Mucosa of descending colon (tissue), 3 donors: ENCODE data around the gene CELF5. TPM values are rescaled to one million over a fixed set of nuclear protein-coding genes. Genes with fewer than 3 reads are reported as not detected.

Experiments used
- ATAC-seq: fragments of 200-7000 bp; cut with Tn5 transposase; one replicate; pipeline ENCODE4 v1.9.1; 2020; ENCODE audit warnings: mild to moderate bottlenecking, moderate library complexity
- DNase-seq, 3 donors: peaks; one replicate each; pipeline ENCODE4 v3.0.0-alpha.2; 2020
- H3K36me3 ChIP-seq: fragments of 200-600 bp; one replicate; pipeline ENCODE4 v1.8.0; 2021; ENCODE audit warnings: low read depth, mild to moderate bottlenecking
- H3K4me1 ChIP-seq: fragments of 200-600 bp; one replicate; pipeline ENCODE4 v1.8.0; 2021; ENCODE audit warnings: low read depth, mild to moderate bottlenecking
- H3K4me3 ChIP-seq: fragments of 200-600 bp; one replicate; pipeline ENCODE4 v1.8.0; 2021; ENCODE audit warnings: mild to moderate bottlenecking
- H3K9me3 ChIP-seq: fragments of 200-600 bp; one replicate; pipeline ENCODE4 v1.8.0; 2021; ENCODE audit warnings: mild to moderate bottlenecking
- CTCF ChIP-seq: fragments of 200-600 bp; IDR thresholded peaks from one replicate; pipeline ENCODE4 v1.8.0; 2022; ENCODE audit warnings: antibody characterized with exemption, mild to moderate bottlenecking
- intact Hi-C, 2 donors: fragments of 100-400 bp; cut with DNase I in 1 of 2; cut with micrococcal nuclease in 1 of 2; formaldehyde crosslinking; loops; one replicate each; pipeline versions ENCODE4 v1.11.0 to v1.11.1; 2022; cut with DNase I, micrococcal nuclease
- long read RNA-seq, 2 donors: library from polyadenylated mRNA; unstranded; transcript quantifications; one replicate each; pipeline ENCODE4 v2.0.0, GENCODE V29; 2019 to 2021
- total RNA-seq, 3 donors: library from RNA; stranded (reverse); fragmentation: NEBNext Ultra II Directional in 2 of 3; extraction: Animal tissue kit (Norgen Biotek cat#: 25700) in 2 of 3; gene quantifications; one replicate each; pipeline versions ENCODE4 v1.2.1 to v1.2.4, GENCODE V29; 2021 to 2023
- donor health status: DM: no; HTN: no; CAD: no; lungs with moderate emphysema.
- donor health status: DM: no; HTN: no; CAD: no.
- donor health status: DM: no; HTN: yes; CAD: no.

Gene CELF5
- 1 to 10 TPM in 1 of 3 donors, under 1 TPM in 2; 0.75 to 2.7 (median 0.79) TPM for total RNA-seq
- long read RNA-seq, donor 1: 0 reads
- long read RNA-seq, donor 2: 0 reads

GRCh38 chr19:3224346-3225168 lies at the start of gene CELF5:
TSS of gene CELF5 (plus strand) at chr19:3224661. CDS start at chr19:3224740, 79 bp downstream.
- peak; percentile 55 for TF ChIP-seq CTCF
- ATAC-seq: peak; percentile 87
- intact Hi-C loops: no loop called here
- Histone ChIP-seq H3K9me3 (no peaks in the 10 kb centered on the region), H3K36me3 (no peaks in the 10 kb centered on the region), H3K4me3 (no peak within 1 kb of the TSS), H3K4me1 (no peaks in the 10 kb centered on the region)
- DNase-seq: peak in 2 of 3 donors; percentile 48 to 63

GRCh38 chr19:3175781-3176714 lies 48.4 kb upstream of the CELF5 start:
- intact Hi-C loops: no loop called here
- H3K36me3 ChIP-seq: no peaks in the 10 kb centered on the region
- TF ChIP-seq CTCF: no peak
- peaks cover 17% of the 10 kb centered on the region for H3K4me1 ChIP-seq
- no peaks in the 10 kb centered on the region for H3K9me3 ChIP-seq
- DNase-seq (peak; percentile 78 to 90 (median 83)), ATAC-seq (peak; percentile 35)
- no peak overlapping the region for H3K4me3 ChIP-seq

GRCh38 chr19:3176715-3177501 lies 47.6 kb upstream of the CELF5 start:
- Histone ChIP-seq H3K4me3 (no peak overlapping the region), H3K4me1 (peaks cover 17% of the 10 kb centered on the region), H3K9me3 (no peaks in the 10 kb centered on the region), H3K36me3 (no peaks in the 10 kb centered on the region)
- ATAC-seq (peak; percentile 76), DNase-seq (peak; percentile 46 to 80 (median 61))
- TF ChIP-seq CTCF: no peak
- intact Hi-C loops: no loop called here

- DNase-seq (peak in 2 of 3 donors; percentile 52 to 80), ATAC-seq (peak; percentile 66)
- H3K9me3 ChIP-seq: no peaks in the 10 kb centered on the region
- TF ChIP-seq CTCF: no peak
- no peaks in the 10 kb centered on the region for H3K36me3 ChIP-seq
- peaks cover 17% of the 10 kb centered on the region for H3K4me1 ChIP-seq
- peak within 1 kb of the TSS; percentile 1 for H3K4me3 ChIP-seq
- intact Hi-C loops: no loop called here
Observed at GRCh38 chr19:3178377-3178972, 46.0 kb upstream of the CELF5 start, which contains the start of gene S1PR4. TSS of gene S1PR4 (plus strand) at chr19:3178769. CDS start at chr19:3178793, 24 bp downstream.
